Astrocyte of the cerebellum (primary cell): ENCODE data around the gene MYO1A.

Experiments
- DNase-seq: peaks from one replicate; pipeline ENCODE4 v3.0.0-alpha.2; 2011; ENCODE audit warnings: low read depth
- H3K4me3 ChIP-seq: 2 replicates; pipeline ENCODE4 v1.5.1; 2011; ENCODE audit warnings: mild to moderate bottlenecking, low read depth, low read length, moderate library complexity
- CTCF ChIP-seq: IDR thresholded peaks from 2 replicates; pipeline ENCODE4 v1.5.1; 2012; ENCODE audit warnings: low read length, low read depth, moderate library complexity, mild to moderate bottlenecking; ENCODE audit errors: missing control alignments
- in situ Hi-C: cut with HindIII; loops from 2 replicates; pipeline ENCODE4 v1.10.0; 2017; ENCODE audit warnings: low sequenced_read_pairs

The MYO1A gene

GRCh38 chr12:57016348-57016747 lies 33.6 kb downstream of the MYO1A start, which contains the start of gene TAC3:
Gene TAC3, minus strand, starts transcription at chr12:57016529. Its CDS starts 732 bp downstream, at chr12:57015797.
- TF ChIP-seq CTCF: no peak
- in situ Hi-C loops: no loop called here

GRCh38 chr12:57012600-57013465 lies 37.1 kb downstream of the MYO1A start:
- no peak for DNase-seq
- TF ChIP-seq CTCF: peak; percentile 7
- in situ Hi-C loops: no loop called here
- no peak overlapping the region for H3K4me3 ChIP-seq

More at GRCh38 chr12:57016348-57016747, 33.6 kb downstream of the MYO1A start, which contains the start of gene TAC3:
- H3K4me3 ChIP-seq: no peak within 1 kb of the TSS
- no peak for DNase-seq

GRCh38 chr12:57011438-57012424 lies 38.2 kb downstream of the MYO1A start:
- no peak for TF ChIP-seq CTCF
- in situ Hi-C loops: no loop called here
- no peak overlapping the region for H3K4me3 ChIP-seq
- DNase-seq: no peak

DNA sequence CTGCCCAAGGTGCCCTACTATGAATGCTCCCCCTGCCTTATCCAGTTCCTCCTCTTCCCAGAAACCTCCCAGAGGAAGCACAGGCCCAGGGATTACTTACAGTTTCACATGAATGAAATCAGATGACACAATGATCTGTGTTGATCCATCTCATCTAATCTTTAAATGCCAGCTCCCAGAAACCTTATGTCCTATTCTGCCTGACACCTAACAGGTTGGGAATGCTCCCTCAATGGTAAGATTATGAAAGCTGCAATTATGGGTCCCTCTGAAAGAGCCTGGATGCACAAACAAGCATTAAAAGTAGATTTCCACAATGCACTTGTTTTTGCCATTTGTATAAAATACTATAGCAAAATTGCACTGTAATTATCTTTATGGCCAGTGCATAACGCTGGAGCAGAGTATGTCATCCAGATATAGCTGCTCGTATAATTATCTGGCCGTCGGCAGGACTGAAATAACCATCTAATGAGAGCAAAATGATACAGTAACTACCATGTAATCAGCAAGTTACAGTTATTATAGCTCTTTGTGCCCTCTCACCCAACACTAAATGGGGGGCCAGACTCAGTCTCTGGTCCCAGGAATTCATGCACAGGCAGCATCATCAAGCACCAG lies 39.2 kb downstream of the MYO1A start:
- H3K4me3 ChIP-seq: no peak overlapping the region
- in situ Hi-C loops: no loop called here
- TF ChIP-seq CTCF: no peak
- no peak for DNase-seq

- TF ChIP-seq CTCF: no peak
- no peak overlapping the region for H3K4me3 ChIP-seq
- in situ Hi-C loops: no loop called here
- DNase-seq: no peak
Measured at GRCh38 chr12:57009949-57010626, 39.8 kb downstream of the MYO1A start.
